Measurements from ENCODE around the gene RFLNA. TPM values are rescaled to one million over a fixed set of nuclear protein-coding genes. Genes with fewer than 3 reads are reported as not detected.

The RFLNA gene
- total RNA-seq, 4 donors from 2014 or later, result 0.63 to 2.2 (median 1.3) TPM

DNA sequence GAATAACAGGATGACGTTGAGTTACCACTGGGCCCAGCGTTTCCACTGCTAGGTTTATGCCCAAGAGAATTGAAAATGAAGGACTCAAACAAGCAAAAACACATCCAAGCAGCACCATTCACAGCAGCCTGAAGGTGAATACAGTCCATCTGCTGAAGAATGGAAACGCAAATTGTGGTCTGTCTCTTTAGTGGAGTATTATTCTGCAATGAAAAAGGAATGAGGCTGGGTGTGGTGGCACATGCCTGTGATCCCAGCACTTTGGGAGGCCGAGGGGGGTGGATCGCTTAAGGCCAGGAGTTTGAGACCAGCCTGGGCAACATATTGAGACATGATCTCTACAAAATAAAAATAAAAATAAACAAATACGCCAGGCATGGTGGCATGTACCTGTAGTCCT, 41.9 kb upstream of the RFLNA start:
- no peaks in the 10 kb centered on the region for H3K4me1 ChIP-seq
- intact Hi-C loops (cut with DNase I), result no loop called here
- TF ChIP-seq POLR2AphosphoS5 (IDR thresholded peaks at IDR 0.05), result no peak
- TF ChIP-seq POLR2A (IDR thresholded peaks at IDR 0.05; ENCODE audit: low read depth), result no peak
- TF ChIP-seq, protein P1, sequence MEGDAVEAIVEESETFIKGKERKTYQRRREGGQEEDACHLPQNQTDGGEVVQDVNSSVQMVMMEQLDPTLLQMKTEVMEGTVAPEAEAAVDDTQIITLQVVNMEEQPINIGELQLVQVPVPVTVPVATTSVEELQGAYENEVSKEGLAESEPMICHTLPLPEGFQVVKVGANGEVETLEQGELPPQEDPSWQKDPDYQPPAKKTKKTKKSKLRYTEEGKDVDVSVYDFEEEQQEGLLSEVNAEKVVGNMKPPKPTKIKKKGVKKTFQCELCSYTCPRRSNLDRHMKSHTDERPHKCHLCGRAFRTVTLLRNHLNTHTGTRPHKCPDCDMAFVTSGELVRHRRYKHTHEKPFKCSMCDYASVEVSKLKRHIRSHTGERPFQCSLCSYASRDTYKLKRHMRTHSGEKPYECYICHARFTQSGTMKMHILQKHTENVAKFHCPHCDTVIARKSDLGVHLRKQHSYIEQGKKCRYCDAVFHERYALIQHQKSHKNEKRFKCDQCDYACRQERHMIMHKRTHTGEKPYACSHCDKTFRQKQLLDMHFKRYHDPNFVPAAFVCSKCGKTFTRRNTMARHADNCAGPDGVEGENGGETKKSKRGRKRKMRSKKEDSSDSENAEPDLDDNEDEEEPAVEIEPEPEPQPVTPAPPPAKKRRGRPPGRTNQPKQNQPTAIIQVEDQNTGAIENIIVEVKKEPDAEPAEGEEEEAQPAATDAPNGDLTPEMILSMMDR (IDR thresholded peaks at IDR 0.05), result no peak
- TF ChIP-seq EP300 (IDR thresholded peaks at IDR 0.05), result no peak
- no peak overlapping the region for H3K27ac ChIP-seq (replicated peaks in 1 of 4)
- WGBS, result 92% methylated on average over 6 of the region's 6 CpGs
- no peak for DNase-seq (ENCODE audit: extremely low spot score)
- H3K36me3 ChIP-seq, result no peaks in the 10 kb centered on the region
- H3K27me3 ChIP-seq, result peaks cover 0 to 37% (median 0%) of the 10 kb centered on the region in 4 donors
- no peaks in the 10 kb centered on the region for H3K9me3 ChIP-seq
- H3K4me3 ChIP-seq, result no peak overlapping the region

DNA sequence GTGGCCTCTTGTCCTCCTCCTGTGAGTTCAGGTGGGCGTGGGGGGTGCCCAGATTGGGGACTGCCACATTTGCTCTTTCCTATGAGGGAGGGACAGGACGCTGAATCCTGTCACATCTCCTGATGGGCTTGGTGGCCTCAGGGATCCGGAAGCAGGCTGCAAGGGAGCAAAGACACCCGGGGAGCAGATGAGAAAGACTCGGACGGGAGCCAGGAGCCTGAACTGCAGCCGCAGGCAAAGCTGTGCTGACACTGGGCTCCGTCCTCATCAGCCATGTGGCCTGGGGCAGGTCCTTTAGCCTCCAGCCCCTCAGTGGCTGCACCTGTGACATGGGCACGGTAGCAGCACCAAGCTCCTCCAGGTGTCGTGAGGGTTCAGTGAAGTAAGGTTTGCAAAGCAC, 40.8 kb upstream of the RFLNA start:
- peaks cover 0 to 43% (median 0%) of the 10 kb centered on the region in 4 donors for H3K27me3 ChIP-seq
- no peaks in the 10 kb centered on the region for H3K4me1 ChIP-seq
- no peak for DNase-seq (ENCODE audit: extremely low spot score)
- TF ChIP-seq EP300 (IDR thresholded peaks at IDR 0.05) (no peak), POLR2A (IDR thresholded peaks at IDR 0.05; ENCODE audit: low read depth) (no peak), POLR2AphosphoS5 (IDR thresholded peaks at IDR 0.05) (no peak)
- TF ChIP-seq, protein P1 (IDR thresholded peaks at IDR 0.05), result no peak
- 87% methylated on average over 10 of the region's 10 CpGs for WGBS
- no peak overlapping the region for H3K4me3 ChIP-seq
- no peak overlapping the region for H3K27ac ChIP-seq (replicated peaks in 1 of 4)
- no peaks in the 10 kb centered on the region for H3K9me3 ChIP-seq
- H3K36me3 ChIP-seq, result no peaks in the 10 kb centered on the region
- intact Hi-C loops (cut with DNase I), result no loop called here

DNA sequence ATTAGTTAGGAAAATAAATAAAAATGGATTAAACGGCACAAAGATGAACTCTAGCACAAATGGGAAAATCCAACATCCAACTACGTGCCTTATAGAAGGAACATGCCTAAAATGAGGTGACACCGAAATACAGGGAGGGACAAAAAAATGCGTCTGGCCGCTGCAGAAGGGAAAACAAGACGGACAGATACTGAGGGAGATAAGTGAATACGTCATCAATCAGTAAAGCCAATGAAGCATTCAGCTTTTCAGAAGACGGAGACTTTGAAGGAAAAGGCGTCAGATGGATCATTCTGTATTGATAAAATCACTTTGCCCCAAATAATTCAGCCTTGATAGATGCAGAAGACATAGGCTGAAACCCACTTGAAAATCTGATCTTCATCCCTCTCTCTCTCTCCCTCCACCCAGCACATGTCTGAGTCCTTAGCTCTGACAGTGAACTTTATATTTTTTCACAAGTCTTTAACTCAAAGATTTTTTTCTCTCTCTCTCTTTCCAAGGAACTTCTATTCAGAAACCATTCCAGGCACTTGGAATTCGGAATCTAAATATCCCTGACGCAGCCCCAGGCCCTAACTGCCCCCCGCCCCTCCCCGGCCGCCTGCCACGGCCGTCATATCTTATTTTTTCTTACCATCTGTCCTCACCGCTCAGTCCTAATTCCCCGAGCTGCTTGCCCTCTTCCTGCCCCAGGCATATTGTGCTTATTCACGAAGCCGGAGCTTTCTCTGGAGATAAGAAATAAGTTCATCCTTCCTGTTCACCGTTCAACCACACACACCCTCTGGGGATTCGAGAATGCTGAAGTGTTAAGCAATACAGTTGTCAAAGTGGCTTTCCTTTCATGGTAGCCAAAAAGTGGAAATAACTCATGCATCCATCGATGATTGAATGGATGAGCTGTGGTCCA, 35.5 kb upstream of the RFLNA start:
- Histone ChIP-seq H3K4me1 (no peaks in the 10 kb centered on the region), H3K9me3 (no peaks in the 10 kb centered on the region), H3K36me3 (no peaks in the 10 kb centered on the region), H3K27me3 (peaks cover 0 to 52% (median 0%) of the 10 kb centered on the region in 4 donors), H3K4me3 (no peak overlapping the region), H3K27ac (replicated peaks in 1 of 4) (no peak overlapping the region)
- WGBS, result 33% methylated on average over 23 of the region's 23 CpGs
- no peak for TF ChIP-seq POLR2AphosphoS5 (IDR thresholded peaks at IDR 0.05)
- no peak for TF ChIP-seq POLR2A (IDR thresholded peaks at IDR 0.05; ENCODE audit: low read depth)
- TF ChIP-seq EP300 (IDR thresholded peaks at IDR 0.05), result no peak
- TF ChIP-seq, protein P1 (IDR thresholded peaks at IDR 0.05), result no peak
- no peak for DNase-seq (ENCODE audit: extremely low spot score)
- intact Hi-C loops (cut with DNase I), result no loop called here

DNA sequence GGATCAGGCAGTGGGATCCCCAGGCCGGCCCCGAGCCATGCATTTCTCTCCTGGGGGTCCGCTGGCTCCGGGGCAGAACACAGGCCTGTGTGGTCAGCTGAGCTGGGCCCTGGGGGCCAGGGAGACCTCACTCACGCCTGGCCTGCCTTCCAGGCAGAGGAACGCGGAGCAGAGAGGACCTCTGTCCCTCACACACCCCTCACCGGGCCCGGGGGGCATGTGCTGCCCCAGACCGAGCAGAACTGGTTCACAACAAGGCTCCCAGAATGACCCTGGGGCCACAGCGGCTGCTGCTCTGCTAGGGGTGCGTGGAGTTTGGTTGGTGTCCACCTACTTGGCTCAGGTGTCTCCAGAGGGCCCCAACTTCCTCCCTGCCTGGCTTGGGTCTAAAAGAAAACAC, 33.0 kb upstream of the RFLNA start:
- H3K27ac ChIP-seq (replicated peaks in 1 of 4), result no peak overlapping the region
- H3K4me1 ChIP-seq, result no peaks in the 10 kb centered on the region
- 90% methylated on average over 7 of the region's 12 CpGs for WGBS

DNA sequence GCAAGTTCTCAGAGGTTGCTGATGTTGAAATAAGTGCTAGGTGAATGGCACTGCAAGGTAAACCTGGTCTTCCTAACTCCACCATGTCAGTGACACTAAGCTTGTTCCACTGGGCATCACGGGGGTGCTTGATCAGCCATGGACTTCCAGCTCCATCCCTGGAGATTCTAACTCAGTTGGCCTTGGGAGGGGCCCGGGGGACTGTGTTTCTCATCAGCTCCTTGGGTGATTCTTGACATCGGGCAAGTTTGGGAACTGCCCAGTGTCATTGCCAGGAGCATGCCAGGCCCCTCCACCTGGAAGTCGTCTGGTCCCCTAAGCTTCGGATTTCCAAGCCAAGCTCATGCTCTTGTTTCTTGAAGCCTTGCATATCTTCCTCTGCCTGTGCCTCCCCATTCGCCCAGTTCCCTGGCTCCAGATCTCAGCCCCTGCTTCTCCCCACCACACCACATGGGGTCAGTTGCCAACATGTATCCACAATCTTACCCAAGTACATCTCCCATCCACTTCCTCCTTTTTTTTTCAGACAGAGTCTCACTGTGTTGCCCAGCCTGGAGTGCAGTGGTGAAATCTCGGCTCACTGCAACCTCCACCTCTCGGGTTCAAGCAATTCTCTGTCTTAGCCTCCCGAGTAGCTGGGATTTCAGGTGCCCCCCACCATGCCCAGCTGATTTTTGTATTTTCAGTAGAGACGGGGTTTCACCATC, 30.7 kb upstream of the RFLNA start:
- 91% methylated on average over 10 of the region's 10 CpGs for WGBS
- H3K27me3 ChIP-seq, result peaks cover 0 to 30% (median 0%) of the 10 kb centered on the region in 4 donors
- TF ChIP-seq POLR2A (IDR thresholded peaks at IDR 0.05; ENCODE audit: low read depth), result no peak
- TF ChIP-seq, protein P1 (IDR thresholded peaks at IDR 0.05), result no peak
- TF ChIP-seq POLR2AphosphoS5 (IDR thresholded peaks at IDR 0.05), result no peak
- TF ChIP-seq EP300 (IDR thresholded peaks at IDR 0.05), result no peak
- no peak overlapping the region for H3K27ac ChIP-seq (replicated peaks in 1 of 4)
- intact Hi-C loops (cut with DNase I), result no loop called here
- H3K4me1 ChIP-seq, result no peaks in the 10 kb centered on the region
- H3K4me3 ChIP-seq, result no peak overlapping the region
- no peak for DNase-seq (ENCODE audit: extremely low spot score)
- peaks cover 0 to 4% (median 0%) of the 10 kb centered on the region in 4 donors for H3K9me3 ChIP-seq
- H3K36me3 ChIP-seq, result no peaks in the 10 kb centered on the region

More for the DNA sequence above, 33.0 kb upstream of the RFLNA start:
- TF ChIP-seq POLR2AphosphoS5 (IDR thresholded peaks at IDR 0.05), result no peak
- H3K4me3 ChIP-seq, result no peak overlapping the region
- H3K36me3 ChIP-seq, result no peaks in the 10 kb centered on the region
- no peak for DNase-seq (ENCODE audit: extremely low spot score)
- H3K9me3 ChIP-seq, result no peaks in the 10 kb centered on the region
- intact Hi-C loops (cut with DNase I), result no loop called here
- peaks cover 0 to 46% (median 0%) of the 10 kb centered on the region in 4 donors for H3K27me3 ChIP-seq

Measured in esophagus muscularis mucosa (tissue), 4 donors.